ENCODE results near the gene APLP1. TPM values are rescaled to one million over a fixed set of nuclear protein-coding genes. Genes with fewer than 3 reads are reported as not detected.

APLP1 gene
- total RNA-seq = 6.0 and 11.0 TPM in 2 replicates

GRCh38 chr19:35868172-35868822 lies at the start of gene APLP1:
Gene APLP1, plus strand, starts transcription at chr19:35868574. Its CDS starts 63 bp downstream, at chr19:35868637.

DNA sequence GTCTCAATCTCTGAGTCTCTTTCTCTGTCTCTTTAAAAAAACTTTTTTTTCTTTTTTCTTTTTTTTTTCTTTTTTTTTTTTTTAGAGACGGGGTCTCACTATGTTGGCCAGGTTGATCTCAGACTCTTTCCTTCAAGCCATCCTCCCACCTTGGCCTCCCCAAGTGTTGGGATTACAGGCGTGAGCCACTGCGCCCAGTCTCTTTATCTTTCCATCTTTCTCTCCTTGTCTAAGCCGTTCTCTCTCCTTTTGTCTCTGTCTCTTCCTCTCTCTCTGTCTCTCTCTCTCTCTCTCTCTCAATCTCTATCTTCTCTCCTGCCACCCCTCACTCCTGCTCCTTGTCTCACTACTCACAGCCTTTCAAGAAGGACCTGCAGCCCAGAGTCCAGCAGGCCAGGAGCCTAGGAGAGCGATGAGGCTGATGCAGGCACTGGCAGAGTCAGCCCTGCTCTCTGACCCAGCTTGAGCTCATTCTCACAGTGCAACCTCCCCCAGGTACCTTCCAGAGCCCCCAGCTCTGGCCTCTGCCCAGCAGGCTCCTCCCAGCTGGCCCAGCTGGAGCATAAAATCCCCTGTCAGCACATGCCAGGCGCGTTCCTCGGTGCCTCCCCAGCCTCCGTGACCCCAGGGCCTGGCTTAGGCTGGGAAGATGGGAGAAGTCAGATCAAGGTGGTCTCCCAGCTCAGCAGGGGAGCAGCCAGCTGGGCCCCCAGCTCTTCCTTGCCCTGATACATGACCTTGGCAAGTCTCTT lies 16.2 kb upstream of the APLP1 start, which contains the start of gene NPHS1:
Gene NPHS1 (minus strand): TSS at position 476 of the 752 bp plus-strand sequence. CDS start 667 bp downstream, outside the sequence.

GRCh38 chr19:35856546-35857149 lies 11.7 kb upstream of the APLP1 start, which contains the start of gene KIRREL2:
Gene KIRREL2, plus strand, starts transcription at chr19:35856911. Its CDS starts 209 bp downstream, at chr19:35857120.

GRCh38 chr19:35901854-35902661 lies 33.7 kb downstream of the APLP1 start, which contains the start of gene HCST:
Gene HCST, plus strand, starts transcription at chr19:35902529. Its CDS starts 65 bp downstream, at chr19:35902594.

GRCh38 chr19:35908010-35908441 lies 39.7 kb downstream of the APLP1 start, which contains the start of gene TYROBP:
Gene TYROBP, minus strand, starts transcription at chr19:35908295. Its CDS starts 67 bp downstream, at chr19:35908228.

Other genes starting within 250 kb of the APLP1 start
- gene RBM42, start 239.5 kb upstream of the APLP1 start, total RNA-seq = 19.0 and 29.5 TPM in 2 replicates
- gene ETV2, start 226.8 kb upstream of the APLP1 start, total RNA-seq = 0.17 and 0.63 TPM in 2 replicates
- 531 and 566 TPM in 2 replicates for gene COX6B1, start 220.3 kb upstream of the APLP1 start, total RNA-seq
- not detected in 2 replicates for gene UPK1A, start 202.1 kb upstream of the APLP1 start, total RNA-seq
- gene ZBTB32, start 164.0 kb upstream of the APLP1 start, total RNA-seq = not detected in 2 replicates
- gene KMT2B, start 150.6 kb upstream of the APLP1 start, total RNA-seq = 2.7 and 6.8 TPM in 2 replicates
- gene IGFLR1, start 126.1 kb upstream of the APLP1 start, total RNA-seq = 0.32 and 0.77 TPM in 2 replicates
- gene U2AF1L4, start 123.2 kb upstream of the APLP1 start, total RNA-seq = 10.7 and 10.9 TPM in 2 replicates
- 9.1 and 11.3 TPM in 2 replicates for gene PSENEN, start 122.9 kb upstream of the APLP1 start, total RNA-seq
- 11.2 and 11.8 TPM in 2 replicates for gene LIN37, start 120.0 kb upstream of the APLP1 start, total RNA-seq
- 96.5 and 248 TPM in 2 replicates for gene HSPB6, start 111.5 kb upstream of the APLP1 start, total RNA-seq
- 2.9 and 3.2 TPM in 2 replicates for gene PROSER3, start 110.4 kb upstream of the APLP1 start, total RNA-seq
- 5.0 and 7.9 TPM in 2 replicates for gene ARHGAP33, start 93.0 kb upstream of the APLP1 start, total RNA-seq
- gene PRODH2, start 55.7 kb upstream of the APLP1 start, total RNA-seq = not detected in 2 replicates
- gene NPHS1, start 16.1 kb upstream of the APLP1 start, total RNA-seq = 0.16 TPM in 1 of 2 replicates, not detected in the other
- gene KIRREL2, start 11.7 kb upstream of the APLP1 start, total RNA-seq = 0.09 TPM in 1 of 2 replicates, not detected in the other
- 2.2 and 4.9 TPM in 2 replicates for gene NFKBID, start 32.0 kb downstream of the APLP1 start, total RNA-seq
- gene HCST, start 34.0 kb downstream of the APLP1 start, total RNA-seq = 2.5 and 3.2 TPM in 2 replicates
- gene TYROBP, start 39.7 kb downstream of the APLP1 start, total RNA-seq = not detected in 2 replicates
- gene LRFN3, start 67.8 kb downstream of the APLP1 start, total RNA-seq = 1.4 and 1.6 TPM in 2 replicates
- gene SDHAF1, start 126.6 kb downstream of the APLP1 start, total RNA-seq = 10.5 and 11.5 TPM in 2 replicates
- gene SYNE4, start 140.2 kb downstream of the APLP1 start, total RNA-seq = 0.16 TPM in 1 of 2 replicates, not detected in the other
- gene ALKBH6, start 145.6 kb downstream of the APLP1 start, total RNA-seq = 9.3 and 13.6 TPM in 2 replicates
- 13.6 and 25.6 TPM in 2 replicates for gene CLIP3, start 164.3 kb downstream of the APLP1 start, total RNA-seq
- 0.94 and 1.7 TPM in 2 replicates for gene THAP8, start 185.7 kb downstream of the APLP1 start, total RNA-seq
- gene WDR62, start 186.3 kb downstream of the APLP1 start, total RNA-seq = 0.52 and 1.3 TPM in 2 replicates
- not detected in 2 replicates for gene OVOL3, start 242.6 kb downstream of the APLP1 start, total RNA-seq
- 98.5 and 125 TPM in 2 replicates for gene POLR2I, start 246.3 kb downstream of the APLP1 start, total RNA-seq
- 267 and 275 TPM in 2 replicates for gene TBCB, start 246.9 kb downstream of the APLP1 start, total RNA-seq

Data from bronchial smooth muscle cell (primary cell).